IPS DF 6.9 (cell line): ENCODE results near the gene CADM2.
"Not testable (repeated sequence)": the region's sequence is repeated elsewhere in the genome, so short reads cannot be mapped to it uniquely, and the experiment has no call there.

Experiments
- DNase-seq: peaks from one replicate; pipeline ENCODE4 v3.0.0-alpha.2; 2013; ENCODE audit warnings: low read depth, low spot score
- H3K27ac ChIP-seq: one replicate; pipeline ENCODE4 v1.5.1; 2013; ENCODE audit warnings: low read length, control low read depth
- H3K27me3 ChIP-seq: 2 replicates; pipeline ENCODE4 v1.6.1; 2013; ENCODE audit warnings: mild to moderate bottlenecking, low read length; ENCODE audit not compliant: control insufficient read depth, insufficient read depth
- H3K36me3 ChIP-seq: 2 replicates; pipeline ENCODE4 v1.6.1; 2013; ENCODE audit warnings: low read length; ENCODE audit not compliant: control insufficient read depth, insufficient read depth
- H3K4me1 ChIP-seq: 2 replicates; pipeline ENCODE4 v1.6.1; 2013; ENCODE audit warnings: low read length; ENCODE audit not compliant: control insufficient read depth, insufficient read depth
- H3K4me3 ChIP-seq: 2 replicates; pipeline ENCODE4 v1.5.1; 2013; ENCODE audit warnings: mild to moderate bottlenecking, low read length
- H3K9me3 ChIP-seq: 2 replicates; pipeline ENCODE4 v1.6.1; 2013; ENCODE audit warnings: low read length, inconsistent platforms; ENCODE audit not compliant: control insufficient read depth, insufficient read depth
- WGBS: extraction: QIAGEN DNeasy Blood & Tissue Kit; methylation state at CpG from one replicate; pipeline ENCODE4 v1.1.7; 2013; ENCODE audit warnings: mixed read lengths, missing lambda C conversion rate; ENCODE audit not compliant: insufficient read length, insufficient coverage; 5-methylcytosine and 5-hydroxymethylcytosine counted together

Gene CADM2

GRCh38 chr3:85487375-85487774, 528.6 kb downstream of the CADM2 start:
- WGBS: 97% methylated on average over 7 of the region's 9 CpGs
- Histone ChIP-seq H3K36me3 (no peaks in the 10 kb centered on the region), H3K27ac (no peak overlapping the region), H3K4me3 (no peak overlapping the region), H3K27me3 (no peaks in the 10 kb centered on the region), H3K9me3 (no peaks in the 10 kb centered on the region), H3K4me1 (no peaks in the 10 kb centered on the region)
- no peak for DNase-seq

- no CpG with 5 or more reads among the region's 5 CpGs for WGBS
- H3K36me3 ChIP-seq: no peaks in the 10 kb centered on the region
- no peaks in the 10 kb centered on the region for H3K9me3 ChIP-seq
- no peak overlapping the region for H3K27ac ChIP-seq
- H3K27me3 ChIP-seq: no peaks in the 10 kb centered on the region
- H3K4me1 ChIP-seq: no peaks in the 10 kb centered on the region
- no peak overlapping the region for H3K4me3 ChIP-seq
- no peak for DNase-seq
Observed at GRCh38 chr3:85495602-85496001, 536.8 kb downstream of the CADM2 start.

- Histone ChIP-seq H3K36me3 (no peaks in the 10 kb centered on the region), H3K9me3 (no peaks in the 10 kb centered on the region), H3K4me3 (no peak overlapping the region), H3K4me1 (no peaks in the 10 kb centered on the region), H3K27me3 (no peaks in the 10 kb centered on the region), H3K27ac (no peak overlapping the region)
- no peak for DNase-seq
- no CpG with 5 or more reads among the region's 4 CpGs for WGBS
Observed at GRCh38 chr3:85498177-85498576, 539.4 kb downstream of the CADM2 start.

- Histone ChIP-seq H3K27me3 (no peaks in the 10 kb centered on the region), H3K36me3 (no peaks in the 10 kb centered on the region), H3K4me1 (no peaks in the 10 kb centered on the region), H3K9me3 (no peaks in the 10 kb centered on the region), H3K4me3 (no peak overlapping the region), H3K27ac (no peak overlapping the region)
- WGBS: no CpG with 5 or more reads among the region's 2 CpGs
- DNase-seq: no peak
Observed at GRCh38 chr3:85502148-85502875, 543.5 kb downstream of the CADM2 start.

- WGBS: no CpG with 5 or more reads among the region's 33 CpGs
- not testable (repeated sequence) for H3K4me3 ChIP-seq, H3K27ac ChIP-seq
Observed at GRCh38 chr3:85504129-85504784, 545.5 kb downstream of the CADM2 start.

GRCh38 chr3:85504785-85505511, 546.2 kb downstream of the CADM2 start:
- H3K4me3 ChIP-seq, H3K27me3 ChIP-seq, H3K36me3 ChIP-seq, H3K4me1 ChIP-seq, H3K9me3 ChIP-seq, DNase-seq, H3K27ac ChIP-seq: not testable (repeated sequence)
- WGBS: no CpG with 5 or more reads among the region's 41 CpGs

More at GRCh38 chr3:85504129-85504784, 545.5 kb downstream of the CADM2 start:
- not testable (repeated sequence) for DNase-seq, H3K9me3 ChIP-seq, H3K36me3 ChIP-seq, H3K27me3 ChIP-seq, H3K4me1 ChIP-seq

- H3K4me1 ChIP-seq, H3K27ac ChIP-seq, DNase-seq, H3K9me3 ChIP-seq, H3K4me3 ChIP-seq, H3K36me3 ChIP-seq, H3K27me3 ChIP-seq: not testable (repeated sequence)
- WGBS: no CpG with 5 or more reads among the region's 5 CpGs
Observed at GRCh38 chr3:85507052-85507451, 548.3 kb downstream of the CADM2 start.

GRCh38 chr3:85508659-85509058, 549.9 kb downstream of the CADM2 start:
- DNase-seq: no peak
- no peak overlapping the region for H3K27ac ChIP-seq
- no peaks in the 10 kb centered on the region for H3K9me3 ChIP-seq
- no peaks in the 10 kb centered on the region for H3K36me3 ChIP-seq
- H3K27me3 ChIP-seq: no peaks in the 10 kb centered on the region
- no peaks in the 10 kb centered on the region for H3K4me1 ChIP-seq
- no peak overlapping the region for H3K4me3 ChIP-seq
- no CpG with 5 or more reads among the region's 2 CpGs for WGBS

GRCh38 chr3:85516146-85516545, 557.4 kb downstream of the CADM2 start:
- no peak overlapping the region for H3K27ac ChIP-seq
- no peaks in the 10 kb centered on the region for H3K27me3 ChIP-seq
- no peak overlapping the region for H3K4me3 ChIP-seq
- H3K36me3 ChIP-seq: no peaks in the 10 kb centered on the region
- no peaks in the 10 kb centered on the region for H3K4me1 ChIP-seq
- no peaks in the 10 kb centered on the region for H3K9me3 ChIP-seq
- DNase-seq: no peak

- WGBS: no CpG with 5 or more reads among the region's 1 CpG
- Histone ChIP-seq H3K36me3 (no peaks in the 10 kb centered on the region), H3K4me1 (no peaks in the 10 kb centered on the region), H3K9me3 (no peaks in the 10 kb centered on the region), H3K27ac (no peak overlapping the region), H3K27me3 (no peaks in the 10 kb centered on the region), H3K4me3 (no peak overlapping the region)
- no peak for DNase-seq
Observed at GRCh38 chr3:85524104-85524503, 565.3 kb downstream of the CADM2 start.
